CD14-positive monocyte (primary cell): ENCODE results near the gene RAB25. TPM values are rescaled to one million over a fixed set of nuclear protein-coding genes. Genes with fewer than 3 reads are reported as not detected.

Experiments used
- DNase-seq, 3 donors: peaks; one replicate each; pipeline ENCODE4 v3.0.0-alpha.2; 2011 to 2022
- H2AFZ ChIP-seq: 2 replicates; pipeline ENCODE4 v1.6.0; 2012; ENCODE audit warnings: mild to moderate bottlenecking, low read depth, low read length, inconsistent platforms; ENCODE audit not compliant: insufficient read depth, poor library complexity, severe bottlenecking
- H3K27ac ChIP-seq, 2 donors: 1 replicate in 1 of 2; 2 replicates in 1 of 2; pipeline ENCODE4 v1.5.1; 2012 to 2013; ENCODE audit warnings: low read length in 2 of 2, control low read depth in 1 of 2, inconsistent platforms in 1 of 2, low read depth in 1 of 2, mild to moderate bottlenecking in 1 of 2
- H3K27me3 ChIP-seq, 2 donors: one replicate each; pipeline versions ENCODE4 v1.6.0 to v1.6.1; 2011 to 2013; ENCODE audit warnings: low read length in 2 of 2; ENCODE audit not compliant: control insufficient read depth in 2 of 2, insufficient read depth in 2 of 2
- H3K36me3 ChIP-seq, 2 donors: replicated peaks in 1 of 2; 1 replicate in 1 of 2; 2 replicates in 1 of 2; pipeline versions ENCODE4 v1.5.1 to v1.6.1; 2012 to 2013; ENCODE audit warnings: low read length in 2 of 2, control low read depth in 1 of 2, inconsistent platforms in 1 of 2, mild to moderate bottlenecking in 1 of 2; ENCODE audit not compliant: insufficient read depth in 2 of 2, control insufficient read depth in 1 of 2
- H3K4me1 ChIP-seq, 2 donors: 1 replicate in 1 of 2; 2 replicates in 1 of 2; pipeline versions ENCODE4 v1.5.1 to v1.6.1; 2012 to 2013; ENCODE audit warnings: low read length in 2 of 2, control low read depth in 1 of 2, inconsistent platforms in 1 of 2, mild to moderate bottlenecking in 1 of 2, moderate library complexity in 1 of 2; ENCODE audit not compliant: insufficient read depth in 2 of 2, control insufficient read depth in 1 of 2
- H3K4me2 ChIP-seq: replicated peaks from 2 replicates; pipeline ENCODE3; 2012; ENCODE audit warnings: low read length, moderate library complexity, mild to moderate bottlenecking; ENCODE audit not compliant: poor library complexity, severe bottlenecking; ENCODE audit errors: extremely low read depth
- H3K4me3 ChIP-seq, 3 experiments: fragments of 200-600 bp in 1 of 3; sonication (generic) in 1 of 3; replicated peaks in 1 of 3; 1 replicate in 2 of 3; 2 replicates in 1 of 3; pipeline ENCODE4 v1.5.1; 2011 to 2013; ENCODE audit warnings: low read length in 3 of 3, mild to moderate bottlenecking in 3 of 3, control low read depth in 2 of 3, low read depth in 2 of 3, inconsistent platforms in 1 of 3, moderate library complexity in 1 of 3
- H3K79me2 ChIP-seq: 2 replicates; pipeline ENCODE4 v1.6.0; 2012; ENCODE audit warnings: mild to moderate bottlenecking, control low read depth, inconsistent platforms, low read length, moderate library complexity; ENCODE audit not compliant: insufficient read depth
- H3K9ac ChIP-seq: 2 replicates; pipeline ENCODE4 v1.6.0; 2017; ENCODE audit warnings: low read length, mild to moderate bottlenecking; ENCODE audit not compliant: insufficient read depth, poor library complexity, severe bottlenecking
- H3K9me3 ChIP-seq, 2 donors: replicated peaks in 1 of 2; 1 replicate in 1 of 2; 2 replicates in 1 of 2; pipeline versions ENCODE4 v1.5.1 to v1.6.1; 2012 to 2013; ENCODE audit warnings: low read length in 2 of 2, control low read depth in 1 of 2; ENCODE audit not compliant: control insufficient read depth in 1 of 2, insufficient read depth in 1 of 2
- H4K20me1 ChIP-seq: 2 replicates; pipeline ENCODE4 v1.6.0; 2012; ENCODE audit warnings: mild to moderate bottlenecking, low read length, control low read depth, moderate library complexity; ENCODE audit not compliant: insufficient read depth
- H3K27ac Mint-ChIP-seq, 7 donors: one replicate each; pipeline ENCODE4 v1.8.0; 2020; ENCODE audit warnings: mild to moderate bottlenecking in 7 of 7, mixed read lengths in 7 of 7, moderate library complexity in 6 of 7, inconsistent platforms in 2 of 7
- H3K27me3 Mint-ChIP-seq, 3 donors: one replicate each; pipeline ENCODE4 v1.8.0; 2021 to 2022; ENCODE audit warnings: low read depth in 3 of 3, mild to moderate bottlenecking in 3 of 3, mixed read lengths in 3 of 3, moderate library complexity in 3 of 3, inconsistent platforms in 1 of 3
- H3K36me3 Mint-ChIP-seq, 2 donors: one replicate each; pipeline ENCODE4 v1.8.0; 2020; ENCODE audit warnings: mixed read lengths in 2 of 2, inconsistent platforms in 1 of 2, mild to moderate bottlenecking in 1 of 2
- H3K4me1 Mint-ChIP-seq: one replicate; pipeline ENCODE4 v1.8.0; 2020; ENCODE audit warnings: mild to moderate bottlenecking, mixed read lengths
- H3K4me3 Mint-ChIP-seq, 2 donors: one replicate each; pipeline ENCODE4 v1.8.0; 2020; ENCODE audit warnings: mild to moderate bottlenecking in 2 of 2, mixed read lengths in 2 of 2, moderate library complexity in 1 of 2
- H3K9me3 Mint-ChIP-seq, 7 donors: one replicate each; pipeline ENCODE4 v1.8.0; 2020 to 2022; ENCODE audit warnings: mixed read lengths in 7 of 7, mild to moderate bottlenecking in 6 of 7, moderate library complexity in 6 of 7, inconsistent platforms in 2 of 7
- WGBS: methylation state at CpG from one replicate; pipeline ENCODE4 v1.1.5; 2013; ENCODE audit warnings: missing lambda C conversion rate; ENCODE audit not compliant: insufficient coverage; 5-methylcytosine and 5-hydroxymethylcytosine counted together
- intact Hi-C, 2 donors: fragments of 100-400 bp; cut with micrococcal nuclease; formaldehyde crosslinking; loops; one replicate each; pipeline versions ENCODE4 v1.15.0 to v1.15.1; 2023
- polyA plus RNA-seq, 3 donors: library from polyadenylated mRNA; depleted of rRNA in 1 of 3; unstranded in 2 of 3; stranded (reverse) in 1 of 3; fragments of 300-500 nt in 2 of 3; fragments of >200 nt in 1 of 3; fragmentation: Illumina TruSeq in 2 of 3; gene quantifications; 1 replicate in 2 of 3; 2 replicates in 1 of 3; pipeline ENCODE4 v1.2.3, GENCODE V29; 2012 to 2021
- TF ChIP-seq, protein P1 (sequence below): fragments of 200-600 bp; IDR thresholded peaks from one replicate; pipeline ENCODE4 v1.8.0; 2022; ENCODE audit warnings: antibody characterized with exemption, mild to moderate bottlenecking

The RAB25 gene
- polyA plus RNA-seq, 3 donors = 0.23 TPM; not detected in 2

DNA sequence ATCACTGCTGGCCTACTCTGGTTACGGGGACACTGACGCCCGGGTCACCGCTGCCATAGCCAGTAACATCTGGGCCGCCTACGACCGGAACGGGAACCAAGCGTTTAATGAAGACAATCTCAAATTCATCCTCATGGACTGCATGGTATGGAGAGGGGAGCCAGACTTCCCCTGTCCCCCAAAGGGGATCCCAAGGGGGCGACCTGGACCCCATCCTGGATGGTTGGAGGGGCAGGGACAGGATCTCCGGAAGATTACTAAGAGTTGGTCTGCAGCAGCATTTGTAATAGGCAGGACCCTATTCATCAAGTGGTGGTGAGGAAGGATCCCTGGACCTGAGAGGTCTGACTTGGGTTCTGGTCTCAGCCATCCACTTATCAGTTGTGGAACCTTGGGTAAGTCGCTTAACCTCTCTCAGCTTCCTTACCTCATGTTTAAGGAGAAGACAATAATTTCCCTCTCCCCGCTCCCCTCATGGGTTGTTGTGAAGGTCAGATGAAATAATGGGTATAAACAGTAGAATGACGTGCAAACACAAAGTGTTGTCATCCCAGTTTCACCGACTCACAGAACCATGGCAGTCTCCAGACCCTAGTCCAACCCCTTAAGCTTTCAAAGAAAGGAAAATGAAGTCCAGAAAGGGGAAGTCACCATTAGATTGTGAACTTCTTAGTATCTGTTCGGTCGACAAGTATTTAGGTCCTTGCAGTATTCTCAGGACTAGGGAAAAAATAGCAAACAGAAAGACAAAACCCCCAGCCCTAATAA lies 5.5 kb upstream of the RAB25 start:
- peaks cover 15 to 16% of the 10 kb centered on the region in 2 donors for H3K36me3 ChIP-seq

DNA sequence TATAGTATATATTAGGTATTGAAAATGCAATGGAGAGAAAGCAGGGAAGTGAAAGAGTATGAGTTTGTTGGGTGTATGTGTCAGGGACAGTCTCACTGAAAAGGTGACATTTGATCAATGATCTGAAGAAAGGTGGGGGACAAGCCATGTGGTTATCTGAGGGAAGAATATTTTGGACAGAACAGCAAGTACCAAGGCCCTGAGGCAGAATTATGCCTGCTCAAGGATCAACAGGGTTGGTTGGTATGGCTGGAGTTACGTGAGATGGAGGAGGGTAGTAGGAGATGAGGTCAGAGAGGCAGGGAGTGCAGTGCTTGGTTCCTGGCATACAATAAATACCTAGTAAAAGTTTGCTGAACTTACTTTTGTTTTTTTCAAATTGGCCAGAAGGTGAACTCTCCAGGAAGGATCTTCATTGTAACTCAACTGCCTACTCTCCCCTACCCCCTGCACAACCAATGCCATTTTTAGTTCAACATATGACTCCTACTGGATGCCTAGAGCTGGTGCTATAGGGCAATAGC lies 4.6 kb upstream of the RAB25 start:
- no peak overlapping the region for H2AFZ ChIP-seq
- Mint-ChIP-seq H3K4me3 (no peak overlapping the region), H3K4me1 (peaks cover 25% of the 10 kb centered on the region), H3K27ac (peak overlapping the region in 3 of 7 donors; percentile 23 to 84 (median 38)), H3K27me3 (no peaks in the 10 kb centered on the region), H3K36me3 (peaks cover 22 to 26% of the 10 kb centered on the region in 2 donors), H3K9me3 (peaks cover 0 to 2% (median 0%) of the 10 kb centered on the region in 7 donors)
- no peak overlapping the region for H3K27ac ChIP-seq
- H3K27me3 ChIP-seq = no peaks in the 10 kb centered on the region
- no peak overlapping the region for H3K9ac ChIP-seq
- peak overlapping the region; percentile 100 for H3K4me2 ChIP-seq
- peaks cover 14 to 15% of the 10 kb centered on the region in 2 donors for H3K36me3 ChIP-seq
- no peaks in the 10 kb centered on the region for H3K9me3 ChIP-seq
- 100% methylated on average over 1 of the region's 1 CpG for WGBS
- H4K20me1 ChIP-seq = peaks cover 6% of the 10 kb centered on the region
- H3K4me1 ChIP-seq = peaks cover 23 to 38% of the 10 kb centered on the region in 2 donors
- H3K79me2 ChIP-seq = peaks cover 19% of the 10 kb centered on the region
- DNase-seq = no peak
- TF ChIP-seq, protein P1, sequence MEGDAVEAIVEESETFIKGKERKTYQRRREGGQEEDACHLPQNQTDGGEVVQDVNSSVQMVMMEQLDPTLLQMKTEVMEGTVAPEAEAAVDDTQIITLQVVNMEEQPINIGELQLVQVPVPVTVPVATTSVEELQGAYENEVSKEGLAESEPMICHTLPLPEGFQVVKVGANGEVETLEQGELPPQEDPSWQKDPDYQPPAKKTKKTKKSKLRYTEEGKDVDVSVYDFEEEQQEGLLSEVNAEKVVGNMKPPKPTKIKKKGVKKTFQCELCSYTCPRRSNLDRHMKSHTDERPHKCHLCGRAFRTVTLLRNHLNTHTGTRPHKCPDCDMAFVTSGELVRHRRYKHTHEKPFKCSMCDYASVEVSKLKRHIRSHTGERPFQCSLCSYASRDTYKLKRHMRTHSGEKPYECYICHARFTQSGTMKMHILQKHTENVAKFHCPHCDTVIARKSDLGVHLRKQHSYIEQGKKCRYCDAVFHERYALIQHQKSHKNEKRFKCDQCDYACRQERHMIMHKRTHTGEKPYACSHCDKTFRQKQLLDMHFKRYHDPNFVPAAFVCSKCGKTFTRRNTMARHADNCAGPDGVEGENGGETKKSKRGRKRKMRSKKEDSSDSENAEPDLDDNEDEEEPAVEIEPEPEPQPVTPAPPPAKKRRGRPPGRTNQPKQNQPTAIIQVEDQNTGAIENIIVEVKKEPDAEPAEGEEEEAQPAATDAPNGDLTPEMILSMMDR = no peak
- intact Hi-C loops = loop anchor here in 1 of 2 donors (5.0 kb wide), 1 partner anchor 34 kb away; the partner anchor contains the start of gene SSR2
- H3K4me3 ChIP-seq = no peak overlapping the region

More for the DNA sequence above, 5.5 kb upstream of the RAB25 start:
- Histone ChIP-seq H3K27me3 (no peaks in the 10 kb centered on the region), H3K9ac (peak overlapping the region; percentile 79), H4K20me1 (peaks cover 6% of the 10 kb centered on the region), H2AFZ (peak overlapping the region; percentile 94), H3K4me3 (peak overlapping the region; percentile 61 to 99 (median 93)), H3K79me2 (peaks cover 19% of the 10 kb centered on the region), H3K4me2 (peak overlapping the region; percentile 100), H3K9me3 (no peaks in the 10 kb centered on the region), H3K27ac (peak overlapping the region; percentile 84 to 86), H3K4me1 (peaks cover 23 to 38% of the 10 kb centered on the region in 2 donors)
- peak overlapping the region; percentile 84 to 96 (median 93) for H3K27ac Mint-ChIP-seq
- peaks cover 0 to 1% (median 0%) of the 10 kb centered on the region in 3 donors for H3K27me3 Mint-ChIP-seq
- H3K9me3 Mint-ChIP-seq = peaks cover 0 to 2% (median 0%) of the 10 kb centered on the region in 7 donors
- WGBS = 0% methylated on average over 4 of the region's 17 CpGs
- intact Hi-C loops = loop anchor here (2.0 to 5.0 kb wide), 3 partner anchors 33 to 121 kb away; partner anchors contain the start of genes SSR2 (in 2 of the 2) and KHDC4 (in 1 of the 2)
- H3K4me3 Mint-ChIP-seq = peak overlapping the region; percentile 90 to 93
- peaks cover 24 to 26% of the 10 kb centered on the region in 2 donors for H3K36me3 Mint-ChIP-seq
- peaks cover 25% of the 10 kb centered on the region for H3K4me1 Mint-ChIP-seq
- TF ChIP-seq, protein P1 = no peak
- peak; percentile 38 to 52 (median 50) for DNase-seq
